Mesenchymal stem cell (in vitro differentiated cells and primary cell): ENCODE results near the gene GOSR1.
A peak's percentile ranks its signal among the peaks of the same experiment; 100 is the strongest.
"Not testable (repeated sequence)": the region's sequence is repeated elsewhere in the genome, so short reads cannot be mapped to it uniquely, and the experiment has no call there.

Experiments
- DNase-seq: peaks from one replicate; pipeline ENCODE4 v3.0.0-alpha.2; 2013
- H2AFZ ChIP-seq: one replicate; pipeline ENCODE4 v1.6.1; 2013; ENCODE audit warnings: low read depth, mild to moderate bottlenecking, control low read depth, inconsistent platforms, low read length, moderate library complexity
- H2AK5ac ChIP-seq: 2 replicates; pipeline ENCODE4 v1.6.1; 2013; ENCODE audit warnings: low read length, moderate library complexity, mild to moderate bottlenecking, inconsistent platforms; ENCODE audit not compliant: severe bottlenecking
- H2BK120ac ChIP-seq: one replicate; pipeline ENCODE4 v1.6.1; 2013; ENCODE audit warnings: low read depth, mild to moderate bottlenecking, inconsistent platforms, low read length, moderate library complexity
- H2BK12ac ChIP-seq, 2 experiments: one replicate each; pipeline ENCODE4 v1.6.1; 2013; ENCODE audit warnings: inconsistent platforms in 2 of 2, low read length in 2 of 2, mild to moderate bottlenecking in 2 of 2, moderate library complexity in 2 of 2, control low read depth in 1 of 2
- H2BK15ac ChIP-seq: one replicate; pipeline ENCODE4 v1.6.1; 2013; ENCODE audit warnings: mild to moderate bottlenecking, low read depth, inconsistent platforms; ENCODE audit not compliant: poor library complexity, severe bottlenecking
- H2BK5ac ChIP-seq: 2 replicates; pipeline ENCODE4 v1.6.1; 2013; ENCODE audit warnings: low read depth, mild to moderate bottlenecking, low read length, control low read depth, inconsistent platforms; ENCODE audit not compliant: poor library complexity, severe bottlenecking
- H3K14ac ChIP-seq, 2 experiments: one replicate each; pipeline ENCODE4 v1.6.1; 2013; ENCODE audit warnings: inconsistent platforms in 2 of 2, low read length in 2 of 2, control low read depth in 1 of 2, mild to moderate bottlenecking in 1 of 2, moderate library complexity in 1 of 2
- H3K18ac ChIP-seq, 2 experiments: one replicate each; pipeline ENCODE4 v1.6.1; 2013; ENCODE audit warnings: inconsistent platforms in 2 of 2, low read length in 2 of 2, control low read depth in 1 of 2, low read depth in 1 of 2, mild to moderate bottlenecking in 1 of 2
- H3K23ac ChIP-seq, 2 experiments: one replicate each; pipeline ENCODE4 v1.6.1; 2013; ENCODE audit warnings: inconsistent platforms in 2 of 2, low read length in 2 of 2, mild to moderate bottlenecking in 2 of 2, moderate library complexity in 2 of 2, control low read depth in 1 of 2
- H3K27ac ChIP-seq: 2 replicates; pipeline ENCODE4 v1.5.1; 2013; ENCODE audit warnings: mild to moderate bottlenecking, moderate library complexity, low read length, control low read depth, inconsistent platforms; ENCODE audit not compliant: poor library complexity, severe bottlenecking
- H3K27me3 ChIP-seq, 2 experiments: 2 replicates each; pipeline versions ENCODE4 v1.6.1 to v1.7.0; 2013; ENCODE audit warnings: low read length in 2 of 2, mild to moderate bottlenecking in 2 of 2, moderate library complexity in 2 of 2, control low read depth in 1 of 2, inconsistent platforms in 1 of 2; ENCODE audit not compliant: control insufficient read depth in 1 of 2, insufficient read depth in 1 of 2
- H3K36me3 ChIP-seq, 2 experiments: 2 replicates each; pipeline versions ENCODE4 v1.6.1 to v1.7.0; 2013; ENCODE audit warnings: low read length in 2 of 2, control low read depth in 1 of 2, inconsistent platforms in 1 of 2, low read depth in 1 of 2, mild to moderate bottlenecking in 1 of 2; ENCODE audit not compliant: insufficient read depth in 2 of 2, control insufficient read depth in 1 of 2
- H3K4ac ChIP-seq, 2 experiments: one replicate each; pipeline ENCODE4 v1.6.1; 2013; ENCODE audit warnings: inconsistent platforms in 2 of 2, low read length in 2 of 2, mild to moderate bottlenecking in 2 of 2, moderate library complexity in 2 of 2, control low read depth in 1 of 2, low read depth in 1 of 2
- H3K4me1 ChIP-seq: 2 replicates; pipeline ENCODE4 v1.6.1; 2013; ENCODE audit warnings: low read depth, low read length, control low read depth; ENCODE audit not compliant: control insufficient read depth, insufficient read depth
- H3K4me2 ChIP-seq: 2 replicates; pipeline ENCODE4 v1.6.1; 2013; ENCODE audit warnings: low read length, mild to moderate bottlenecking, inconsistent platforms; ENCODE audit not compliant: poor library complexity, severe bottlenecking
- H3K4me3 ChIP-seq, 2 experiments: 2 replicates each; pipeline versions ENCODE4 v1.5.1 to v1.7.0; 2013; ENCODE audit warnings: low read length in 2 of 2, mild to moderate bottlenecking in 2 of 2, control low read depth in 1 of 2, low read depth in 1 of 2; ENCODE audit not compliant: insufficient read depth in 1 of 2
- H3K79me1 ChIP-seq: replicated peaks from 2 replicates; pipeline ENCODE4 v1.6.1; 2013; ENCODE audit warnings: mild to moderate bottlenecking, control low read depth, low read length, inconsistent platforms; ENCODE audit not compliant: poor library complexity, severe bottlenecking
- H3K9ac ChIP-seq: 2 replicates; pipeline ENCODE4 v1.7.0; 2013; ENCODE audit warnings: mild to moderate bottlenecking, low read length, moderate library complexity
- H3K9me3 ChIP-seq: 2 replicates; pipeline ENCODE4 v1.7.0; 2013; ENCODE audit warnings: mild to moderate bottlenecking, low read length; ENCODE audit not compliant: control insufficient read depth
- H4K8ac ChIP-seq: one replicate; pipeline ENCODE4 v1.6.1; 2013; ENCODE audit warnings: inconsistent platforms, mild to moderate bottlenecking, low read length, moderate library complexity
- H4K91ac ChIP-seq: one replicate; pipeline ENCODE4 v1.6.1; 2013; ENCODE audit warnings: mild to moderate bottlenecking, low read length, inconsistent platforms
- WGBS: methylation state at CpG from one replicate; pipeline ENCODE4 v1.1.7; 2013; ENCODE audit warnings: mixed read lengths; 5-methylcytosine and 5-hydroxymethylcytosine counted together

The GOSR1 gene

DNA sequence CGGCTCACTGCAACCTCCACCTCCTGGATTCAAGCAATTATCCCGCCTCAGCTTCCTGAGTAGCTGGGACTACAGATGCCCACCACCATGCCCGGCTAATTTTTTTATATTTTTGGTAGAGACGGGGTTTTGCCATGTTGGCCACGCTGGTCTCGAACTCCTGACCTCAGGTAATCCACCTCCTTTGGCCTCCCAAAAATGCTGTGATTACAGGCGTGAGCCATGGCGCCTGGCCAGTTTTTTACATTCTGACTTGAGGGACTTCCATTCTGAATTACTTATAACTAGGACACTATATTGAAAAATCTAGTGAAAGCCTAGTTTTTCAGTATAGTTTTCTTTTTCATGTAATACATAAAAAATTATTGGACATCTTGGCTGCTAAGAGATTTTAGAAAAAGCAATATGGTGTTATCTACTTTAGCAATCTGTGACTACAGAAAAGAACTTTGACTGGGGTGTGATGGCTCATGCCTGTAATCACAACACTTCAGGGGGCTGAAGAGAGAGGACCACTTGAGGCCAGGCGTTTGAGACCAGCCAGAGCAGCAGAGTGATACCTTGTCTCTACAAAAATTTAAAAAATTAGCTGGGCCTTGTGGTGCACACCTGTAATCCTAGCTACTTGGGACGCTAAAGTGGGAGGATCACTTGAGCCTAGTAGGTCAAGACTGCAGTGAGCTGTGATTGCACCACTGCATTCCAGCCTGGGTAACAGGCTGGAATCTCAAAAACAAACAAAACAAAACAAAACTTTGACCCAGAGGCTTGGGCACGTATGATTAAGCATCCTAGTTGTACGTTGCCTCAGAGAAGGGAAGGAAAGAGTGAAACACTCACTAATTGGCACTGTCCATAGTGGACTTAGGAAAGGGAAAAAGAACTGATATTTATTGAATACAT lies 26.8 kb upstream of the GOSR1 start:
- Histone ChIP-seq H3K9me3 (no peaks in the 10 kb centered on the region), H2BK5ac (no peak overlapping the region), H3K36me3 (peaks cover 12 to 50% of the 10 kb centered on the region in 2 experiments), H3K4me1 (peaks cover 2% of the 10 kb centered on the region), H4K8ac (no peak overlapping the region), H3K4ac (no peak overlapping the region), H2AK5ac (no peak overlapping the region), H3K23ac (no peak overlapping the region), H2BK120ac (peak overlapping the region; percentile 34), H3K4me2 (no peak overlapping the region), H3K79me1 (peaks cover 4% of the 10 kb centered on the region), H3K4me3 (no peak overlapping the region), H3K9ac (no peak overlapping the region), H2BK15ac (no peak overlapping the region), H3K14ac (no peak overlapping the region), H2AFZ (no peak overlapping the region), H3K18ac (no peak overlapping the region), H2BK12ac (no peak overlapping the region), H4K91ac (no peak overlapping the region), H3K27ac (no peak overlapping the region), H3K27me3 (no peaks in the 10 kb centered on the region)
- 81% methylated on average over 9 of the region's 12 CpGs for WGBS
- DNase-seq = peak; percentile 62

DNA sequence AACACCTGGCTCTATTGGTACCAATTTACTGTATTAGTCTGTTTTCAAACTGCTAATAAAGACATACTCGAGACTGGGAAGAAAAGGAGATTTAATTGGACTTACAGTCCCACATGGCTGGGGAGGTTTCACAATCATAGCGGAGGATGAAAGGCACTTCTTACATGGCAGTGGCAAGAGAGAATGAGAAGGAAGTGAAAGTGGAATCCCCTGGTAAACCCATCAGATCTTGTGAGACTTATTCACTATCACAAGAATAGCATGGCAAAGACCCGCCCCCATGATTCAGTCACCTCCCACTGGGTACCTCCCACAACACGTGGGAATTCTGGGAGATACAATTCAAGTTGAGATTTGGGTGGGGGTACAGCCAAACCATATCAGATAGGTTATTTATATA lies 22.6 kb upstream of the GOSR1 start:
- H3K14ac ChIP-seq = no peak overlapping the region
- no peak overlapping the region for H2AFZ ChIP-seq
- no peak overlapping the region for H3K9ac ChIP-seq
- H4K8ac ChIP-seq = no peak overlapping the region
- no peak overlapping the region for H2BK15ac ChIP-seq
- H3K4me1 ChIP-seq = peaks cover 2% of the 10 kb centered on the region
- DNase-seq = no peak
- H2AK5ac ChIP-seq = no peak overlapping the region
- H3K18ac ChIP-seq = no peak overlapping the region
- peaks cover 2% of the 10 kb centered on the region for H3K79me1 ChIP-seq
- no peak overlapping the region for H3K27ac ChIP-seq
- WGBS = 100% methylated on average over 2 of the region's 4 CpGs
- H3K4me2 ChIP-seq = no peak overlapping the region
- H3K23ac ChIP-seq = no peak overlapping the region
- H2BK120ac ChIP-seq = no peak overlapping the region
- H3K9me3 ChIP-seq = no peaks in the 10 kb centered on the region
- no peak overlapping the region for H4K91ac ChIP-seq
- no peak overlapping the region for H3K4me3 ChIP-seq
- no peak overlapping the region for H2BK12ac ChIP-seq
- H3K4ac ChIP-seq = no peak overlapping the region
- peaks cover 14 to 71% of the 10 kb centered on the region in 2 experiments for H3K36me3 ChIP-seq
- H2BK5ac ChIP-seq = no peak overlapping the region
- no peaks in the 10 kb centered on the region for H3K27me3 ChIP-seq

DNA sequence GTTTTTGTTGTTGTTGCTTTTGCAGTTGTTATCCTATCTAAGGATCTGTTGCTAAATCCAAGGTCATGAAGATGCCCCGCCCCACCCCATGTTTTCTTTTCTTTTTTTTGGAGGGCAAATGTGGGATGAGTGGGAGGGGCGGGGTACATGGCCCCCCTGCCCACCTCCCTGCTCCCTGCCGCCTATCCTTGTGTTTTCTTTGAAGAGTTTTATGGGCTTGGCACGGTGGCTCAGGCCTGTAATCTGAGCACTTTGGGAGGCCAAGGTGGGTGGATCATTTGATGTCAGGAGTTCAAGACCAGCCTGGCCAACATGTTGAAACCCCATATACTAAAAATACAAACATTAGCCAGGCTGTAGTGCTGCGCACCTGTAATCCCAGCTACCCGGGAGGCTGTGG lies 18.8 kb upstream of the GOSR1 start:
- no peak overlapping the region for H3K4me3 ChIP-seq
- DNase-seq = no peak
- H2AFZ ChIP-seq = no peak overlapping the region
- no peak overlapping the region for H3K9ac ChIP-seq
- H3K4ac ChIP-seq = no peak overlapping the region
- no peak overlapping the region for H2BK5ac ChIP-seq
- peaks cover 11 to 63% of the 10 kb centered on the region in 2 experiments for H3K36me3 ChIP-seq
- WGBS = 95% methylated on average over 5 of the region's 6 CpGs
- H3K23ac ChIP-seq = no peak overlapping the region
- no peak overlapping the region for H4K8ac ChIP-seq
- H2BK12ac ChIP-seq = no peak overlapping the region
- H3K18ac ChIP-seq = no peak overlapping the region
- no peaks in the 10 kb centered on the region for H3K4me1 ChIP-seq
- no peak overlapping the region for H2BK120ac ChIP-seq
- H3K9me3 ChIP-seq = no peaks in the 10 kb centered on the region
- no peak overlapping the region for H3K4me2 ChIP-seq
- H3K27ac ChIP-seq = no peak overlapping the region
- no peak overlapping the region for H3K14ac ChIP-seq
- H3K27me3 ChIP-seq = no peaks in the 10 kb centered on the region
- no peak overlapping the region for H2BK15ac ChIP-seq
- H3K79me1 ChIP-seq = no peaks in the 10 kb centered on the region
- H4K91ac ChIP-seq = no peak overlapping the region
- no peak overlapping the region for H2AK5ac ChIP-seq

DNA sequence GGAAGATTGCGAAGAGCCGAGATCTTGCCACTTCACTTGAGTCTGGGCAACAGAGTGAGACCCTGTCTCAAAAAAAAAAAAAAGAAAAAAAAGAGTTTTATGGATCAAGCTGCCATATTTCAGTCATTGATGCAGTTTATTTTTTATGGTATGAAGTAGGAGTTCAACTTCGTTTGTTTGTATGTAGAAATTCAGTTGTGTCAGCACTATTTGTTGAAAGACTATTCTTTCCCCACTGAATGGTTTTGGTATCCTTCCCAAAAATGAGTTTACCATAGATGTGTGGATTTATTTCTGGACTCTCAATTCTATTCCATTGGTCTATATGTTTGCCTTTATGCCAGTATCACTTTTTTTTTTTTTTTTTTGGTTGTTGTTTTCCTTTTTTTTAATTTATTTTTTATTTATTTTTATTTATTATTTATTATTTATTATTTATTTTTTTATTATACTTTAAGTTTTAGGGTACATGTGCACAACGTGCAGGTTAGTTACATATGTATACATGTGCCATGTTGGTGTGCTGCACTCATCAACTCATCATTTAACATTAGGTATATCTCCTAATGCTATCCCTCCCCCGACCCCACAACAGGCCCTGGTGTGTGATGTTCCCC lies 18.3 kb upstream of the GOSR1 start:
- not testable (repeated sequence) for H3K18ac ChIP-seq, H2AK5ac ChIP-seq, H4K91ac ChIP-seq, H3K9ac ChIP-seq, H3K4me2 ChIP-seq, H3K27ac ChIP-seq, H4K8ac ChIP-seq, H2BK120ac ChIP-seq, H3K14ac ChIP-seq, H3K9me3 ChIP-seq, H2AFZ ChIP-seq, H3K79me1 ChIP-seq, H2BK5ac ChIP-seq, DNase-seq, H3K4ac ChIP-seq, H3K4me3 ChIP-seq, H2BK15ac ChIP-seq, H2BK12ac ChIP-seq, H3K23ac ChIP-seq, H3K27me3 ChIP-seq, H3K4me1 ChIP-seq
- peaks cover 6 to 69% of the 10 kb centered on the region in 2 experiments for H3K36me3 ChIP-seq
- WGBS = 95% methylated on average over 4 of the region's 5 CpGs
